HG03565 (cell line): ENCODE data around the gene COL23A1.
"Not testable (repeated sequence)": the region's sequence is repeated elsewhere in the genome, so short reads cannot be mapped to it uniquely, and the experiment has no call there.

Experiments used
- ATAC-seq: cut with Tn5 transposase; IDR thresholded peaks from one replicate; pipeline ENCODE4 v1.9.1; 2021; ENCODE audit warnings: mild to moderate bottlenecking, moderate library complexity; ENCODE audit not compliant: unreplicated experiment

The COL23A1 gene

DNA sequence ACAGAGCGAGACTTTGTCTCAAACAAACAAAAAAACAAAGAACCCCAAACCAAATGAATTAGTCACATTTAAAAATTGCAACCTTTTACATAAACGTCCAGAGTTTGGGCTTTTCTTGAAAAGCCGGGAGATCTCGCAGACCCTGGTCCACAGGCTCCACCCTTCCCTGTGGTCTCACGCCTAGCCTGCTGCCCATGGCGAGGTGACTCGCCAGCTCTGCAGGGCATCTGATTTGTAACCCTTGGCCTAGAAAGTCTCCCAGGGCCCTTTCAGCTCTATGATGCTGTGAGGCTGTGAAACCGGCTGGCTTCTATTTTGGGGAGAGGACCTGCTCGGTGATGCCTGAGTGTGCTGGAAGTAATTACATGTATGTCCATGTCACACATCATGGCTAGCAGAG, 312.8 kb downstream of the COL23A1 start:
- ATAC-seq: no peak

DNA sequence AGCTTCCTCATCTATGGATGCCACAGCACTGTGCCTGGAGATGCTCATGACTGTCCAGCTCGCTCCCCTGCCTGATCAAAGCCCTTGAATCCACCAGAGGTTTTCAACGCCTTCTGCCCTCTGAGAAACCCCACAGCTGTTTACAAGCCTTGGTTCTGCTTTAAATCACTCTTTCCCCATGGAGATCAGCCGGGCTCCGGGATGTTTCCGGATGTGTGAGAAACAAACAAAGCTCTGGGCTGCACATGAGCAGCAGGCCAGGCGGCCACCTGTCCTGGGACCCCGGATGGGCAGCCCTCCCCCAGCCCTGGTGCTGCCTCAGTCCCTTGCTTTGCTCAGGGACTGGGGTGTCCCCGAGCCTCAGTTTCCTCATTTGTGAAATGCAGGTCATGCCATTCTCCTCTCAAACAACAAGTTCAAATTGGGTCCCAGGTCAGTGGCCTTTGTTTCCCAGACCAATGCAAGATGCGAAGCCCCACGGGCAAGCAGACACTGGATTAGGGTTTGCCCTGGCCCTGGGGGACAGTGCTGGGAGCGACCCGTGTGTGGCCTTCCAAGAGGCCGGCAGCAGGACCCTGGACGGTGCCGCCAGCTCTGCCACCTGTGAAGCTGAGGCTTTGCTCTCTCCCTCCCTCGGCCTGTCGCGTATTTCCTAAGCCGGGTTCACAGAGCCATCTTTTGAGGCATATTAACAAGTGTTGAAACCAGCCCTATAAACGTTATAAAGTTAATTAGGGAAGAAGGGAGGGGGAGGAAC, 315.2 kb downstream of the COL23A1 start:
- no peak for ATAC-seq

DNA sequence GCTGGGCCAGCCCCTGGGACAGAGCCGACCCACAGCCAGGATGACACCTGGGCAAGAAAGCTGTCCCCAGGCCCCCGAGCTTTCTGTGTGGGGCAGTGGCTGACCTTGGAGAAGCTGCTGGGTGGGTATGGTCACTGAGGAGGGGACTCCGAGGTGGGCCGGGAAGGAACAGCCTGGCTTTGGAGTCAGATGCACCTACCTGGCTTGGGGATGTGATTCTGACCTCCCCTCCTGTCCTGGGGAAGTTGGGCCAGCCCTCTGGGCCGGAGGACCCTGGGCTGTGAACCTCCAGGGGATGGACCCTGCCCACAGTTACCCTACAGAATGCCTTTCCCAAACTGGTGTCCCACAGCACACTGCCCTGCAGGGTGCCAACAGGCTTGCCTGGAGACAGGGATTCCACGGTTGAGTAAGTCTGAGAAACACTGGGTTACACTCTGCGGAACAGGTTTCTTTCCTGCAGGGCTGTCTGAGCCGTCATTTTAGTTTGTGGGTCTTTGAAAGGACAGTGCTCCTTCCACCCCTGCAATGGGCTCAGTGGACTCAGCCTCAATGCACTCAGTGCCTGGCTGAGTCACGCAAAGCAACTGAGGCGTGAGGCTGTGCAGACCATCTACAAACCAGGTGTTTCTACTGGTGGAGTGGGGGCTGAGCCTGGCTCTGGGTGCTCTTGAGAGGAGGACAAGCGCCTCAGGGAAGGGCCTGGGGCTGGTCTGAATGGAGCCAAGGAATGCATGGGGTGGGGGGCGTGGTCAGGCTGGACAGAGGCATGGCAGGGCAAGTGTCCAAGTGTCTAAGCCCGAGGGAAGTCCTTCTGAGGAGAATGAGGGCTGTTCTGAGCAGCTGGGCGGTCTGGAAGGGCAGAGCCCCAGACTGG, 316.3 kb downstream of the COL23A1 start:
- ATAC-seq: no peak

DNA sequence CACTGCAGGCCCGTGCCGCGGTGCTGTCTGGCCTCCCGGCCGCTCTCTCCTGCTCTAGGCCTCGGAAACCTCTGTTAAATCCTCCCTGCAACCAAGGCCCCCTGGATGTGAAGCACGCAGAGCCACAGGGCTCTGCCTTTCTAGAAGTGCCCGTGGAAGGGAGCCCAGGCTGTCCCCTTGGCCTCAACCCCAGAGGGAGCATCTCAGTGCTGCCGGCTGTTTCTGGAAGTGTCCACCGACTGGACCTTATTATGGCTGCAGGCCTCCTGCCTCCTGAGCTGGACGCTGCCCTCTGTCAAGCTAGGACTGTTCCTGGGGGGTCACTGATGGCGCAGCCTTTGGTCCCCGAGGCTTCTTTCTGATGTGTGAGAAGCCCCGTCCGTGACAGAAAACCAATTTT, 317.2 kb downstream of the COL23A1 start:
- ATAC-seq: no peak

DNA sequence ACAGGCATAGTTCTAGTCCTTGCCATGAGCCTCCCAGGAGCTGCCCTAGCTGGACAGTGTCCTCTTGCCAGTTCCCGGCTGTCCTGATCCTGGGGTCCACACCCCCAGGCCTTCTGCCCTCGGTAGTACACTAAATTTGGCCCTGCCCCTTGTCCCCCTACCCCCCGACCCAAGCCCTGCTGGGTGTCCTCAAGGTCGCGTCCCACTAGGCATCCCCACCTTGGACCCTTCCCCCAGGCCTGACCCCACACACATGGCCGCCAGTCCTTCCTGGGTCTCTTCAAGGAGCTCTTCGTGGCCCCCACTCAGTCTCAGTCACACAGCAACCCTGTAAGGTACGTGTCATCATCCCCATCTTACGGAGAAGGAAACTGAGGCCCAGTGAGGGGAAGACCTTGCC, 317.6 kb downstream of the COL23A1 start:
- ATAC-seq: no peak

DNA sequence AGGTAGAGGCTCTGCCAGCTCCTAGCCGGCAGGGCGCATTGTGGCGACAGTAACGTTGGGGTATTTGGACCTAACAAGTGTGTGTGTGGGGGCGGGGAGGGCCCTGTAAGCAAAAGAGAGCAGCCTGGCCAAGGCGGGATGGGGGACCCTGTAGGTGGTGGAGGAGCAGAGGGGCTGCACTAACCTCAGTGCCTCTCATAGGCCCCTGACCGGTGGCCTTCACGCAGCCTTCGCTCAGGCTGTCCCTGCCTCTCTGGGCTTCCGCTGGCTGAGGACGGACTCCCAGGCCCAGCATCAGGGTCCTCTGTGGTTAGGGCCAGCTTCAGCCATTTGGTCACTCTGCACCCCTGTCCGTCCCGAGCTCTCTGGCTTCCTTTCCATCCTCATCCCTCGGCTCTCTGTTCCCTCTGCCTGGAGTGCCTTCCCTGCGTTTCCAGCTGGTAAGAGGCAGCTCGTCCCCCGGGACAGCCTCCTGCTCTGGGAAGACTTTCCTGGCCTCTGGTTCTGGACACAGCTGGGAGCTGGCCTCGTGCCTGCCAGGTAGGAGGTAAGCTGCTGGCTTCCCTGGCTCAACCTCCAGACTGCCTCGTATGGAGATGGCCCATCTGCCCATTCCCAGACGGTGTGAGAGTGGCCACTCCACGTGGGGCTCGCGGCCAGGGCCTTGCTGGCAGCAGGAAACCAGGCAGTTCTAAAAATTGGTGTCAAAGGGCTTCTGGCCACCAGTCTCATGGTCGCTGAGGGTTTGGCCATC, 318.3 kb downstream of the COL23A1 start:
- no peak for ATAC-seq

DNA sequence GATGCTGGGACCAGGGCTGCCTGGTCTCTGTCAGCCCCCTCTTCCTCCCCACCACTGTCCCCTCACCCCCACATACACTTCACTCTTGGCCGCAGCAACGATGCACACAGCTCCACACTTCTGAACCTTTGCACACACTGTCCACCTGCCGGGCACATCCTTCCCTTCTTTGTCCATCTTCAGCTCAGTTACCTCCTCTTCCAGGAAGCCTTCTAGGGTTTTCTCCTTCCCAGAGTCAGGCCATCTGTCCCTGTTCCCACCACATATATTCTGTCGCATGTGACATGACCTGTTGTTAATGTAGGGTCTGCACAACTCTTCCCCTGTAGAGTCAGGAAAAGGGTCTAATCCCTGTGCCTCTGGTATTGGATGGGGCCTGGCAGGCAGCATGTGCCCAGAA, 319.0 kb downstream of the COL23A1 start:
- ATAC-seq: no peak

DNA sequence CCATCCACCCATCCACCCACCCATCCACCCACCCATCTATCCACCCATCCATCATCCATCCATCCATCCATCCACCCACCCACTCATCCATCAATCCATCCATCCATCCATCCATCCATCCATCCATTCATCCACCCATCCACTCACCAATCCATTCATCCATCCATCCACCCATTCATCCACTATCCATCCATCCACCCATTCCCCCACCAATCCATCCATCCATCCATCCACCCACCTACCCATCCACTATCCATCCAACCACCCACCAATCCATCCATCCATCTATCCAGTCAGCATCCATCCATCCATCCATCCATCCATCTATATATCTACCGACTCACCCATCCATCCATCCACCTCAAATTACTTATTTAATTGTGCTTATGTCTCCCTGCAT, 320.7 kb downstream of the COL23A1 start:
- ATAC-seq: no peak

DNA sequence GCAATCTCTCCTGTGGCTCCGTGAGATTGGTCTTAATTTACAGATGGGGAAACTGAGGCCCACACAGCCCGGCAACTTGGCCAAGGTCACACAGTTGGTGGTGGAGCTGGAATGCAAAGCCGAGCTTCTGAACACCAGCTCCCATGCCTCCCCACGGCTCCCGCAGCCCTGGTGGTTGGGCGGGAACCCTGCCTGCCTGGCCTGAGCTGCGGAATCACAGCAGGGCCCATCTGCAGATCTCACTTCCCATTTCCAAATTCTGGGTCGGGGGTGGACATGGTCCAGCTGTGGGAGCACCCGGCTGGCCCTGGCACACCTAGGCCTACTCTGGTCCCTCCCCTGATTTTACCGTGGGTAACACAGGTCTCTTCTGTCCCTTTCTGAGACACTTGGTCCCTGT, 322.3 kb downstream of the COL23A1 start:
- ATAC-seq: no peak

DNA sequence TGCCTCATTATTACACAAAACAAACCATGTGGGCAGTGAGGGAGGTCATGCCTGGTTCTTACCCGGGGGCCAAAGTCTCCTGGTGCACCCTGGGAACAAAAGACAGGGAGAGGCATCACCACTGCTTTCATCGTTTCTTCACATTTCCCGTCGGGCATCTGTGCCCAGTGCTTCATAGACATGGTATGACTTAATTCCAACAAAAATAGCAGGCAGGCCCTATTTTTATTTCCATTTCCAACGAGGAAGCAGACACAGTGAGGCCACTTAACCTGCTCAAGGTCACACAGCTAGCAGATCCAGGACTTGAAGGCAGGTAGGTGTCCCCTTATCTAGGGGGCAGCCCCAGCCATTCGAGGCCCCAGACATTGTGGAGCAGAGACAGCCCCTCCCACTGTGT, 322.9 kb downstream of the COL23A1 start:
- ATAC-seq: no peak

DNA sequence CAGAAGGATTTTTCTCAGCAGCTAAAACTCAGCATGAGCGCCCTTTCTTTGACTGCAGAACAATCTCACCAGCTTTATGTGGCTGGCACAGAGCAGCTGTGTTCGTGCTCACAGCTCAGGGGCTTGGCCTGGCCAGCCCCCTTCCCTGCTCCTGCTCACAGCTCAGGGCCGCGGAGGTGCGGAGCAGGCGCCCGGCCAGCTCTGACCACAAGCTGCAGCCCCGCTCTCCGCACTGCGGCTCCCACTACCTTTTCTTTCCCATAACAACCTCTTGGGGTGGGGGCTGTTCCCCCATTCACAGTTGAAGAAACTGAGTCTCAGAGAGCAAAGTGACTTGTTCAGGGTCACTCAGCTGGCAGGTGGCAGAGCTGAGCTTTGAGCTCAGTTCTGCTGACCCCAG, 323.6 kb downstream of the COL23A1 start:
- ATAC-seq: no peak

DNA sequence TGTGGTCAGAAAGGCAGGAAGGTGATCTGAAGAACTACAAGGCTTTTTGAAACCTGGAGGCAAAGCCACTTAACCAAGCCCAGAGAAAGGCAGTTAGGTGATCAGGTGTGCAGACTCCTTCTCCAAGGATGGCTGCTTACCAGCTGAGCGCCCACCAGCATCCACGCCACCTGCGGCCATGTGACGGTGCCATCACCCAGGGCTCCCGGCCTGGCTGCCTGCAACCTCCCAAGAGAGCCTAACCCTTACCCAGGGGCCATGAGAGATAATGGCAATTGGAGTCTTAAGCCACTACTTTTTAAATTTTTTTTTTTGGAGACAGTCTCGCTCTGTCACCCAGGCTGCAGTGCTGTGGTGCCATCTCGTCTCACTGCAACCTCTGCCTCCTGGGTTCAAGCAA, 324.4 kb downstream of the COL23A1 start:
- no peak for ATAC-seq

DNA sequence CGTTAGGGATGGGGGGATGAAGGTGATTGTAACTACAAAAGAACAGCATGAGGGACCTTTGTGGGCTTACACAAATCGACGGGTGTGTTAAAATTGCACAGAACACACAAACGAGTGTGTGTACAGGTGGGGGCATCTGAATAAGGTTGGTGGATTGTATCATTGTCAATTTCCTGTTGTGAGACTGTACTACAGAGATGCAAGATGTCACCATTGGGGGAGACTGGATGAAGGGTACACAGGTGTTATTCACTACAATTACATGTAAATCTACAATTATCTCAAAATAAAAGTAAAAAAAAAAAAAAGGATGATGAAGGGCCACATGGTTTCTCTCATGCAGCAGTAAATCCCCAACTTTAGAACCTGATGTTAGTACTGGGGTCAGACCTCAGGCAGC, 326.1 kb downstream of the COL23A1 start:
- no peak for ATAC-seq

DNA sequence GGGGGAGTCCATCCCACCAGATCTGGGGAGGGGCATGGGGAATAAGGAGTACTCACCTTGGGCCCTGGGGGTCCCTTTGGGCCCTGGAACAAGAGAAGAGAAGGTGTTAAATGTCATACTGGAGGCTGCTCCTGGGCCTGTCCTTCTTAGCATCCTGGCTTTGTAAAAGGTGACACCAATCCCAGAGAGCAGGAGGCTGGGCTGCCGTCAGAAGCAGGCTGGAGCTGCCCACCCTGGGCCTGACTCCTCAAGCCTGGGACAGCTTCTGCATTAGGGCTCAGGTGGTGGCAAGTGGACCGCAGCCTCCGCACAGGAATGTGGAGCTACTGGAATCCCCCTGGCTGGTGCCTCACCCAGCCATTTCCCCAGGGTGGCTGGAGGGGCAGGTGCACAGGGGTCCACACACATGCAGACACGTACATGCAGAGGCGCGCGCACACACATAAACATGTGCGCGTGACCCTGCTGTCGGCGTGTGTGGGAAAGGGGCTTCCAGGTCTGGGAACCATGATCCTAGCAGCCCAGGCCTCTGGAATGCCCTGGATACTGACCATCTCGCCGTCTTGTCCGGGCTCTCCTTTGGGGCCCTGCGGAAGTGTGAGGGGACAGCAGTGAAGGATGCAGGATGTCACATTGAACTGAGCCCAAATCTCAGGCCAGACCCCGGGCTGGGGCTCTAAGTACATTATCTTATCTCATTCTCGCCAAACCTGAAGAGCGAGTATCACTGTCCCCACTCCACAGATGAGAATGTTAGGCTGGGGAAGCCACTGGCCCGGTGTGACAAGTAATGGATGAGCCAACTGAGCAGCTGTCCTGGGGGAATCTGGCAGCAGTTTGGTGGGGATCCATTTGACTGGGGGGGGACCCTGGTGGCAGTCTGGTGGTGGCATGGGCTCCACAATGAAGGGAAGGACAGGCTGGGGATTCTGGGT, 328.3 kb downstream of the COL23A1 start:
- no peak for ATAC-seq

DNA sequence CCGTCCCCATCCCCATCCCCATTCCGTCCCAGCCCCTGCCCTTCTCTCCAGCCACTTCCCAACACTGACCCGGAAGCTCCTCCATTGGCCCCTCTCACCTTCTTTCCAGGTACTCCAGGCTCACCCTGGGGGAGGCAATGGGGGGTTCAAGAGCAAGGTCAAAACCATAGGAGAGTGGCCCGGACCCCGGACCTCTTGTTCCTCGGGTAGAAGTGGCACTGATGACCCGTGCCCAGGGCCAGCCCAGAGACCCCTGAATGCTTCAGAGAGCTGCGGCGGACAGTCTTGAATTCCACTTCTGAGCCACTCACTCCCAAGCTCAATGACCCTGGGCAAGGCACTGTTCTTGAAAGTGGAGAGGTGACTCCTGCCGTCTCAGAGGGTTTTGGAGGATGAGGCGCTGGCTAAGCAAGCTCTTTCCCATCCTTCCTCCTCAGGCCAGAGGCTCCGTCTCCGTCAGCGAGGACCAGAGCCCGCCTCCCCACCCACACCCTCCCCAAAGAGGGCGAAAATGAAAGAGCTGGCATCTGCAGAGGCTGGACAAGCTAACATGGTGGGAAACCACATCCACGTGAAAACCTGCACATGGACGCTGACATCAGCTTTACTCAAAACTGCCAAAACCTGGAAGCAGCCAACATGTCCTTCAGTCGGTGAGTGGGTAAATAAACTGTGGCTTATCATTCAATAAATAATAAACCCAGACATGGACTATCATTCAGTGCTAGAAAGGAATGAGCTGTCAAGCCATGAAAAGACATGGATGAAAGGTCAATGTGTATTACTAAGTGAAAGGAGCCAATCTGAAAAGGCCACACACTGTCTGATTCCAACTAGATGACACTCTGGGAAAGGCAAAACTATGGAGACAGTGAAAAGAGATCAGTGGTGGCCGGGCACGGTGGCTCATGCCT, 330.3 kb downstream of the COL23A1 start:
- no peak for ATAC-seq

DNA sequence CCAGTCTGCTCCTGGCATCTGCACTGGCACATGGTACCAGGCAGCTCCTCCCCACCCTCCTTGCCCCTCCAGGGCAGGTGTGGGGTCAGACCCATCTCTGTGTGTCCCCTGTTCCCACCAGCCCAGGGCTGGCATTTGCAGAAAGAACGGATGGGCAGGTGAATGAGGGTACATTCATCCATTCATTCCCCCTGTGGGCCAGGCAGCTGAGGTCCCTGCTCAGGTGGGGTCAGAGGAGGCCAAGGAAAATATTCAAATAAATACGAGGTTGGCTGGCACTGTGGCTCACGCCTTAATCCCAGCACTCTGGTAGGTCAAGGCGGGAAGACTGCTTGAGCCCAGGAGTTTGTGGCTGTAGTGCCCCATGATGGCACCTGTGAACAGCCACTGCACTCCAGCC, 332.5 kb downstream of the COL23A1 start:
- no peak for ATAC-seq

DNA sequence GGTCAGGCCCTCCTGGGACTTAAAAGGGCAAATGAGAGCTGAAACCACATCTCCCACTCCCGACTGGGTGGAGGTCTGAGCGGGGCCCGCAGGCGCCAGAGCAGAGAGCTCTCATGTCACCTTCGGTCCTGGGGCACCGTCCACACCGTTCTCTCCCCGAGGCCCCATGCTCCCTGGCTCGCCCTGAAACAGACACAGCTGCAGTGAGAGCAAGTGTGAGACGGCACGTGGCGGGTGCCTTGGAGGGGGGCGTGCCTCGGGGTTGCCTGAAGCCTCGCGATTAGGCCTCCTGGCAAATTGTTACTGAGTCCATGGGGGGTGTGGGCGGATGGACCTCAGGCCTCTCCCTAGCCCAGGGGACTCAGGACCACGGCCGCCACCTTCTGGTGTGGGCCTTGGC, 333.4 kb downstream of the COL23A1 start:
- ATAC-seq: no peak

DNA sequence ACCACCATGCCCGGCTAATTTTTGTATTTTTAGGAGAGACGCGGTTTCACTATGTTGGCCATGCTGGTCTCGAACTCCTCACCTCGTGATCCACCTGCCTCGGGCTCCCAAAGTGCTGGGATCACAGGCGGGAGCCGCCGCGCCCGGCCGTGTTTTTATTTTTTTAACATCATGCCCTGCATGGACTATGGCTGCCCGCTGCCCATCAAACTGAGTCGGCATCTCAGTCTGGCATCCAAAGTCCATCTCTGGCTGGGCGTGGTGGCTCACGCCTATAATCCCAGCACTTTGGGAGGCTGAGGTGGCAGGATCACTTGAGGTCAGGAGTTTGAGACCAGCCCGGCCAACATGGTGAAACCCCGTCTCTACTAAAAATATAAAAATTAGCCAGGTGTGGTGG, 336.6 kb downstream of the COL23A1 start:
- not testable (repeated sequence) for ATAC-seq

DNA sequence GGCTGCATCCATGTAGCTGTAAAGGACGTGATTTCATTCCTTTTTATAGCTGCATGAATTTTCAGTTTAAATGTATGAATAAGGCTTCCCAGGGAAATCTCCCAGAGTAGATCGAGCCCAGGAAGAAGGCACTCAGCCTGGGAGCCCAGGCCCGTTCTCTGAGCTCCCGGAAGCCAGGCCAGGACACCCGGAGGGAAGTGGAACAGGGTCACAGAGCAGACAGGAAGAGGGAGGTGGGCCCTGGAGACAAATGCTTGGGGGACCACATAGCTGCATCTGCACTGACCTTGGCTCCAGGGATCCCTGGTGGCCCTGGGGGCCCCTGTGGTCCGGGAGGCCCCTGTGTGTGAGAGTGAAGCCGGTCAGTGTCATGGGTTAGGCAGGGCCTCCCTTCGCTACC, 337.9 kb downstream of the COL23A1 start:
- no peak for ATAC-seq
